Lower leg skin (tissue), 4 donors: ENCODE data around the gene PRDX3. TPM values are rescaled to one million over a fixed set of nuclear protein-coding genes. Genes with fewer than 3 reads are reported as not detected.

Experiments
- DNase-seq, 2 donors: peaks; one replicate each; pipeline ENCODE4 v3.0.0-alpha.2; 2019; ENCODE audit warnings: low spot score in 2 of 2
- H3K4me3 ChIP-seq: fragments of 200-600 bp; sonication (generic); 2 replicates; pipeline ENCODE4 v1.5.1; 2017; ENCODE audit warnings: mild to moderate bottlenecking, low read depth; ENCODE audit not compliant: poor library complexity, severe bottlenecking
- CTCF ChIP-seq, 3 donors: fragments of 450-650 bp; IDR thresholded peaks; one replicate each; pipeline ENCODE4 v1.5.1; 2016; ENCODE audit warnings: antibody characterized with exemption in 3 of 3, mild to moderate bottlenecking in 3 of 3, moderate library complexity in 2 of 3
- POLR2A ChIP-seq, 2 donors: fragments of 450-650 bp; IDR thresholded peaks; one replicate each; pipeline ENCODE4 v1.6.1; 2016 to 2017; ENCODE audit warnings: antibody characterized with exemption in 2 of 2, mild to moderate bottlenecking in 1 of 2, moderate library complexity in 1 of 2
- WGBS, 2 donors: methylation state at CpG; one replicate each; pipeline ENCODE4 v1.1.5; 2018; 5-methylcytosine and 5-hydroxymethylcytosine counted together
- intact Hi-C: fragments of 100-400 bp; cut with DNase I; formaldehyde crosslinking; loops from one replicate; pipeline ENCODE4 v1.15.0; 2023; ENCODE audit warnings: low total_unique reads
- total RNA-seq, 4 donors: library from RNA; depleted of rRNA; stranded (reverse); fragments of >200 nt; gene quantifications; one replicate each; pipeline ENCODE4 v1.1.0, GENCODE V29; 2016

PRDX3 gene
- total RNA-seq, 4 donors from 2014 or later = 35.7 to 70.7 (median 57.3) TPM

GRCh38 chr10:119166564-119166963, 12.0 kb downstream of the PRDX3 start:
- DNase-seq = no peak
- TF ChIP-seq CTCF (IDR thresholded peaks at IDR 0.05) (no peak), POLR2A (IDR thresholded peaks at IDR 0.05) (no peak)
- H3K4me3 ChIP-seq = no peak overlapping the region
- intact Hi-C loops = no loop called here
- WGBS, 2 donors = 73 to 75% methylated on average over 8 of the region's 8 CpGs

GRCh38 chr10:119166118-119166500, 12.5 kb downstream of the PRDX3 start:
- TF ChIP-seq POLR2A (IDR thresholded peaks at IDR 0.05) (no peak), CTCF (IDR thresholded peaks at IDR 0.05) (no peak)
- no peak for DNase-seq
- intact Hi-C loops = no loop called here
- WGBS, 2 donors = 66 to 74% methylated on average over 7 of the region's 7 CpGs
- no peak overlapping the region for H3K4me3 ChIP-seq

GRCh38 chr10:119165171-119166117, 13.2 kb downstream of the PRDX3 start, which contains the start of gene SFXN4:
SFXN4 (minus strand) TSS chr10:119165714; CDS start chr10:119165647, 67 bp downstream.
- no peak for TF ChIP-seq POLR2A (IDR thresholded peaks at IDR 0.05)
- no peak for TF ChIP-seq CTCF (IDR thresholded peaks at IDR 0.05)
- WGBS, 2 donors = 0 to 3% methylated on average over 37 to 40 of the region's 90 CpGs
- DNase-seq = peak; percentile 55 to 94
- intact Hi-C loops = no loop called here
- H3K4me3 ChIP-seq = peak within 1 kb of the TSS; percentile 87

GRCh38 chr10:119162452-119163092, 16.0 kb downstream of the PRDX3 start:
- intact Hi-C loops = no loop called here
- DNase-seq = no peak
- 95 to 96% methylated on average over 5 of the region's 5 CpGs for WGBS, 2 donors
- H3K4me3 ChIP-seq = no peak overlapping the region
- TF ChIP-seq CTCF (IDR thresholded peaks at IDR 0.05) = no peak
- no peak for TF ChIP-seq POLR2A (IDR thresholded peaks at IDR 0.05)

- 61 to 73% methylated on average over 11 of the region's 11 CpGs for WGBS, 2 donors
- peak in 1 of 2 donors; percentile 50 for DNase-seq
- TF ChIP-seq CTCF (IDR thresholded peaks at IDR 0.05) (no peak), POLR2A (IDR thresholded peaks at IDR 0.05) (no peak)
These were observed 16.7 kb downstream of the PRDX3 start for GRCh38 chr10:119161680-119162451.

More at GRCh38 chr10:119161680-119162451, 16.7 kb downstream of the PRDX3 start:
- no peak overlapping the region for H3K4me3 ChIP-seq
- intact Hi-C loops = no loop called here
